OCI-LY3 (cell line): ENCODE results near the gene RPS6KA2.

ENCODE experiments used
- EZH2phosphoT487 ChIP-seq: fragments of 200-600 bp; shearing (Covaris generic); IDR thresholded peaks from 2 replicates; pipeline ENCODE4 v1.6.1; 2018; ENCODE audit warnings: antibody characterized with exemption, mixed run types, low read depth
- TF ChIP-seq, protein P1 (sequence below): fragments of 200-600, 300-600 bp; sonication (generic); IDR thresholded peaks from 2 replicates; pipeline ENCODE4 v1.5.1; 2014; ENCODE audit warnings: antibody characterized with exemption, low read length, low read depth

DNA sequence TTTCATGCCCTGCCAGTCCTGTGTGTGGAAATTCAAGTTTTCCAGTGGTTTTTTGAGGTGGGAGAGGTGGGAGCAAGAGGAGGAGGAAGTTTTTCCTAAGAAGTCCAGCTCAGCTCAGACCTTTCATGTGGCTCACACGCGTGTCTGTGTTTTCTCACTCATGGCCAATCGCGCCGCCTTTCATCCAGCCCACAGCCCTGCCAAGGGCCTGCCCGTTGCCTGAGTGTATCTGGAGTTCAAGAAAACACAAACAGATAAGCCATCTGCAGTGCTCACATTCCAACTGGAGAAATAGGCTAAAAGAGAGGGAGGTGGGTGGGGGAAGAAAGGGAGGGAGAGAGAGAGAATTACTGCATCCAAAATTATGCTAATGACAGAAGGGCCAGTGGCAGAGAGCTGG, 231.7 kb downstream of the RPS6KA2 start:
- no peak for TF ChIP-seq EZH2phosphoT487
- TF ChIP-seq, protein P1, sequence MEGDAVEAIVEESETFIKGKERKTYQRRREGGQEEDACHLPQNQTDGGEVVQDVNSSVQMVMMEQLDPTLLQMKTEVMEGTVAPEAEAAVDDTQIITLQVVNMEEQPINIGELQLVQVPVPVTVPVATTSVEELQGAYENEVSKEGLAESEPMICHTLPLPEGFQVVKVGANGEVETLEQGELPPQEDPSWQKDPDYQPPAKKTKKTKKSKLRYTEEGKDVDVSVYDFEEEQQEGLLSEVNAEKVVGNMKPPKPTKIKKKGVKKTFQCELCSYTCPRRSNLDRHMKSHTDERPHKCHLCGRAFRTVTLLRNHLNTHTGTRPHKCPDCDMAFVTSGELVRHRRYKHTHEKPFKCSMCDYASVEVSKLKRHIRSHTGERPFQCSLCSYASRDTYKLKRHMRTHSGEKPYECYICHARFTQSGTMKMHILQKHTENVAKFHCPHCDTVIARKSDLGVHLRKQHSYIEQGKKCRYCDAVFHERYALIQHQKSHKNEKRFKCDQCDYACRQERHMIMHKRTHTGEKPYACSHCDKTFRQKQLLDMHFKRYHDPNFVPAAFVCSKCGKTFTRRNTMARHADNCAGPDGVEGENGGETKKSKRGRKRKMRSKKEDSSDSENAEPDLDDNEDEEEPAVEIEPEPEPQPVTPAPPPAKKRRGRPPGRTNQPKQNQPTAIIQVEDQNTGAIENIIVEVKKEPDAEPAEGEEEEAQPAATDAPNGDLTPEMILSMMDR, result no peak
